Immature natural killer cell (primary cell): ENCODE results near the gene CYTH3. TPM values are rescaled to one million over a fixed set of nuclear protein-coding genes. Genes with fewer than 3 reads are reported as not detected.
"Not testable (repeated sequence)": the region's sequence is repeated elsewhere in the genome, so short reads cannot be mapped to it uniquely, and the experiment has no call there.

Source experiments
- DNase-seq, 3 donors: peaks; one replicate each; pipeline ENCODE4 v3.0.0; 2022; ENCODE audit warnings: mixed read lengths in 1 of 3
- H3K27ac Mint-ChIP-seq, 6 donors: one replicate each; pipeline ENCODE4 v1.8.0; 2020; ENCODE audit warnings: mixed read lengths in 6 of 6, mild to moderate bottlenecking in 5 of 6, inconsistent platforms in 4 of 6, moderate library complexity in 3 of 6
- H3K27me3 Mint-ChIP-seq, 3 donors: one replicate each; pipeline ENCODE4 v1.8.0; 2020 to 2021; ENCODE audit warnings: low read depth in 3 of 3, mild to moderate bottlenecking in 3 of 3, mixed read lengths in 3 of 3, moderate library complexity in 3 of 3, inconsistent platforms in 1 of 3
- H3K36me3 Mint-ChIP-seq, 3 donors: one replicate each; pipeline ENCODE4 v1.8.0; 2020; ENCODE audit warnings: mixed read lengths in 3 of 3, inconsistent platforms in 2 of 3, mild to moderate bottlenecking in 2 of 3
- H3K4me1 Mint-ChIP-seq, 2 donors: one replicate each; pipeline ENCODE4 v1.8.0; 2020; ENCODE audit warnings: inconsistent platforms in 2 of 2, mild to moderate bottlenecking in 2 of 2, mixed read lengths in 2 of 2, moderate library complexity in 1 of 2
- H3K4me3 Mint-ChIP-seq, 5 donors: one replicate each; pipeline ENCODE4 v1.8.0; 2020; ENCODE audit warnings: mild to moderate bottlenecking in 5 of 5, mixed read lengths in 5 of 5, inconsistent platforms in 3 of 5, moderate library complexity in 3 of 5
- H3K9me3 Mint-ChIP-seq, 6 donors: one replicate each; pipeline ENCODE4 v1.8.0; 2020; ENCODE audit warnings: mild to moderate bottlenecking in 6 of 6, mixed read lengths in 6 of 6, inconsistent platforms in 4 of 6, moderate library complexity in 3 of 6
- polyA plus RNA-seq, 3 donors: library from polyadenylated mRNA; unstranded; fragments of 300-500 nt; fragmentation: Illumina TruSeq; gene quantifications; one replicate each; pipeline ENCODE4 v1.2.3, GENCODE V29; 2021

CYTH3 gene
- polyA plus RNA-seq, 3 donors from 2014 or later, result 1.2 to 19.3 (median 5.8) TPM

DNA sequence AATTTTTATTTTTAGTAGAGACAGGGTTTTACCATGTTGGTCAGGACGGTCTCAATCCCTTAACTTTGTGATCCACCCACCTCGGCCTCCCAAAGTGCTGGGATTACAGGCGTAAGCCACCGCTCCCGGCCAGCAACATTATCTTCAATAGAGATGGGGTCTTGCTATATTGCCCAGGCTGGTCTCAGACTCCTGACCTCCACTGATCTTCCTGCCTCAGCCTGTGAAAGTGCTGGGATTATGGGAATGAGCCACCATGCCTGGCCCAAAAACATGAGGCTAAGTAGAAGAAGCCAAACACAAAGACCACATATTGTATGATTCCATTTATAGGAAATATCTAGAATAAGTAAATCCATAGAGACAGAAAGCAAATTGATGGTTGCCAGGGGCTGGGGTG lies 19.1 kb upstream of the CYTH3 start:
- Mint-ChIP-seq H3K27me3 (peaks cover 0 to 3% (median 0%) of the 10 kb centered on the region in 3 donors), H3K27ac (peak overlapping the region in 1 of 6 donors; percentile 57), H3K9me3 (no peaks in the 10 kb centered on the region), H3K4me1 (no peaks in the 10 kb centered on the region), H3K4me3 (no peak overlapping the region), H3K36me3 (no peaks in the 10 kb centered on the region)
- DNase-seq, result no peak

- DNase-seq, result no peak
- H3K9me3 Mint-ChIP-seq, result no peaks in the 10 kb centered on the region
- H3K4me3 Mint-ChIP-seq, result no peak overlapping the region
- no peak overlapping the region for H3K27ac Mint-ChIP-seq
- H3K36me3 Mint-ChIP-seq, result no peaks in the 10 kb centered on the region
- H3K4me1 Mint-ChIP-seq, result no peaks in the 10 kb centered on the region
- H3K27me3 Mint-ChIP-seq, result peaks cover 1 to 3% (median 2%) of the 10 kb centered on the region in 3 donors
Measured at GRCh38 chr7:6290319-6290741, 17.9 kb upstream of the CYTH3 start.

- DNase-seq, result no peak
- H3K27me3 Mint-ChIP-seq, result peaks cover 2 to 4% (median 3%) of the 10 kb centered on the region in 3 donors
- no peak overlapping the region for H3K4me3 Mint-ChIP-seq
- peak overlapping the region in 1 of 6 donors; percentile 62 for H3K27ac Mint-ChIP-seq
- H3K9me3 Mint-ChIP-seq, result no peaks in the 10 kb centered on the region
- peaks cover 0 to 6% of the 10 kb centered on the region in 2 donors for H3K4me1 Mint-ChIP-seq
- H3K36me3 Mint-ChIP-seq, result no peaks in the 10 kb centered on the region
Measured at GRCh38 chr7:6288270-6288860, 15.9 kb upstream of the CYTH3 start.

DNA sequence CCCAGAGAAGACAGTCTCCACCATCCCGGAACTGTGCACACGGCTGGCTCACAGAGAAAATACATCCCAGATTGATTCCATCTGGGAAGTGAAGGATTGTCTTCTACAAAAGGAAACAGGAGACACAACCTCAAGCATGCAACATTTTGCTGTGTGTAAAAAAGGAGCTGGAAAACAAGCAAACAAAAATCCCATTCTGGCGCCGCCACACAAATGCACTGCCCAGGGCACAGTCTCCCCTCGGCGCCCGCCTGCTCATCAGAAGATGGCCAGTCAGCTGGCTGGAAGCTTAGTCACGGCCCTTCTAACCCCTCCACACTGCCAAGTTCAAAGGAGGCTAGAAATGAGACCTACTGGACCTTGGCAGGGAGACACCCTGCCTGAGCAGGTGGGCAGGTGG lies 14.1 kb upstream of the CYTH3 start:
- no peak overlapping the region for H3K27ac Mint-ChIP-seq
- H3K9me3 Mint-ChIP-seq, result no peaks in the 10 kb centered on the region
- peaks cover 2 to 4% (median 3%) of the 10 kb centered on the region in 3 donors for H3K27me3 Mint-ChIP-seq
- no peak for DNase-seq
- no peak overlapping the region for H3K4me3 Mint-ChIP-seq
- H3K36me3 Mint-ChIP-seq, result no peaks in the 10 kb centered on the region
- peaks cover 0 to 6% of the 10 kb centered on the region in 2 donors for H3K4me1 Mint-ChIP-seq

- no peak for DNase-seq
- peaks cover 2 to 4% (median 3%) of the 10 kb centered on the region in 3 donors for H3K27me3 Mint-ChIP-seq
- H3K9me3 Mint-ChIP-seq, result no peaks in the 10 kb centered on the region
- no peaks in the 10 kb centered on the region for H3K36me3 Mint-ChIP-seq
- H3K4me3 Mint-ChIP-seq, result no peak overlapping the region
- no peak overlapping the region for H3K27ac Mint-ChIP-seq
- H3K4me1 Mint-ChIP-seq, result peaks cover 0 to 6% of the 10 kb centered on the region in 2 donors
Measured at GRCh38 chr7:6284461-6285360, 12.3 kb upstream of the CYTH3 start.

- H3K9me3 Mint-ChIP-seq, result no peaks in the 10 kb centered on the region
- DNase-seq, result no peak
- no peak overlapping the region for H3K27ac Mint-ChIP-seq
- H3K36me3 Mint-ChIP-seq, result no peaks in the 10 kb centered on the region
- peaks cover 0 to 4% (median 3%) of the 10 kb centered on the region in 3 donors for H3K27me3 Mint-ChIP-seq
- H3K4me3 Mint-ChIP-seq, result no peak overlapping the region
- peaks cover 0 to 6% of the 10 kb centered on the region in 2 donors for H3K4me1 Mint-ChIP-seq
Measured at GRCh38 chr7:6284055-6284400, 11.6 kb upstream of the CYTH3 start.

GRCh38 chr7:6283391-6284054 lies 11.1 kb upstream of the CYTH3 start:
- H3K36me3 Mint-ChIP-seq, H3K4me3 Mint-ChIP-seq, DNase-seq, H3K27me3 Mint-ChIP-seq, H3K27ac Mint-ChIP-seq, H3K4me1 Mint-ChIP-seq, H3K9me3 Mint-ChIP-seq: not testable (repeated sequence)

DNA sequence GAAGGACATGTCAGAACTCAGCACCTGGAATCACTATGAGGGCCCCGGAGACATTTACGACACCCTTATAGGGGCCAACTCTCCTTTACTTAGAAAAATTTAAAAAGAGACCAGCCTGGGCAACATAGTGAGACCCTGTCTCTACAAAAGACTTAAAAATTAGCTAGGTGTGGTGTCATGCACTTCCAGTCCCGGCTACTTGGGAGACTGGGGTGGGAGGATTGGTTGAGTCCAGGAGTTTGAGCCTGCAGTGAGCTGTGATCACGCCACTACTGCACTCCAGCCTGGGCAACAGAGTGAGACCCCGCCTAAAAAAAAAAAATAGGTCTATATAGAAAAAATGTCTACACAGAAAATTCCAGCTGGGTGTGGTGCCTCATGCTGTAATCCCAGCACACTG lies 7.5 kb upstream of the CYTH3 start:
- H3K4me3 Mint-ChIP-seq, result no peak overlapping the region
- peaks cover 0 to 6% of the 10 kb centered on the region in 2 donors for H3K4me1 Mint-ChIP-seq
- H3K27me3 Mint-ChIP-seq, result peaks cover 0 to 5% (median 2%) of the 10 kb centered on the region in 3 donors
- H3K9me3 Mint-ChIP-seq, result no peaks in the 10 kb centered on the region
- no peak for DNase-seq
- no peaks in the 10 kb centered on the region for H3K36me3 Mint-ChIP-seq
- H3K27ac Mint-ChIP-seq, result no peak overlapping the region

GRCh38 chr7:6279341-6279740 lies 6.9 kb upstream of the CYTH3 start:
- Mint-ChIP-seq H3K27ac (no peak overlapping the region), H3K27me3 (peaks cover 0 to 3% (median 2%) of the 10 kb centered on the region in 3 donors), H3K9me3 (no peaks in the 10 kb centered on the region), H3K4me3 (no peak overlapping the region), H3K4me1 (peaks cover 0 to 3% of the 10 kb centered on the region in 2 donors), H3K36me3 (no peaks in the 10 kb centered on the region)
- DNase-seq, result no peak

DNA sequence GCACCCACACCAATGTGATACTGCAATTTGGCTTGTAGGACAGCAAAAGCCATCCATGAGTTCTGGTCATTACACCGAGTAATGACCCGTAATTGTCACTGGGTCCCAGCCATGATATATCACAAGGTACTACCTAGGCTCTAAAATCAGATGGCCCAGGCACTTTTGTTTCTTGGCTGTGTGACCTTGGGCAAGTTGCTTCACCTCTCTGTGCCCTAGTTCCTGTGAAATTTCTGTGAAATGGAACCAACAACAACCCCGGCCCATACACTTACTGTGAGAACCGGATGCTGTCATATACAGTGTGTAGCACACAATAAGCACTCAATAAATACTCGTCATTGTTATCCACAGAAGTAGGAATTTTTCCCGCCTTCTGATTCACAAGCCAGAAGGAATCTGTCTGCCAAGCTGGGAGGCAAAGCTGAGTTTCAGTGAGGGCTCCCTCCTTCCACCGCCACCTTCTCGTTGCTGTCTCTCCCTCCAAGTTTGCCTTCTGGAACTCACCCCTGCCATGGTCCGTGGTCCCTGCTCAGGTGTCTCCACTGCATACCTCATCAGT lies 6.4 kb upstream of the CYTH3 start:
- no peaks in the 10 kb centered on the region for H3K9me3 Mint-ChIP-seq
- H3K27me3 Mint-ChIP-seq, result peaks cover 0 to 3% (median 0%) of the 10 kb centered on the region in 3 donors
- no peaks in the 10 kb centered on the region for H3K4me1 Mint-ChIP-seq
- no peak overlapping the region for H3K4me3 Mint-ChIP-seq
- H3K36me3 Mint-ChIP-seq, result no peaks in the 10 kb centered on the region
- no peak overlapping the region for H3K27ac Mint-ChIP-seq
- DNase-seq, result no peak

- Mint-ChIP-seq H3K4me3 (no peak overlapping the region), H3K36me3 (no peaks in the 10 kb centered on the region), H3K27ac (no peak overlapping the region), H3K4me1 (peaks cover 8 to 11% of the 10 kb centered on the region in 2 donors), H3K27me3 (peaks cover 0 to 6% (median 0%) of the 10 kb centered on the region in 3 donors), H3K9me3 (no peaks in the 10 kb centered on the region)
- no peak for DNase-seq
Measured at GRCh38 chr7:6277476-6277875, 5.1 kb upstream of the CYTH3 start.

- DNase-seq, result no peak
- Mint-ChIP-seq H3K9me3 (no peaks in the 10 kb centered on the region), H3K27me3 (peaks cover 0 to 6% (median 0%) of the 10 kb centered on the region in 3 donors), H3K4me1 (peaks cover 8 to 12% of the 10 kb centered on the region in 2 donors), H3K4me3 (no peak overlapping the region), H3K36me3 (no peaks in the 10 kb centered on the region), H3K27ac (no peak overlapping the region)
Measured at GRCh38 chr7:6276911-6277408, 4.5 kb upstream of the CYTH3 start.

- Mint-ChIP-seq H3K4me3 (no peak overlapping the region), H3K27ac (no peak overlapping the region), H3K27me3 (peaks cover 0 to 16% (median 11%) of the 10 kb centered on the region in 3 donors), H3K4me1 (peaks cover 24 to 32% of the 10 kb centered on the region in 2 donors), H3K36me3 (no peaks in the 10 kb centered on the region), H3K9me3 (no peaks in the 10 kb centered on the region)
- DNase-seq, result no peak
Measured at GRCh38 chr7:6274743-6275142, 2.3 kb upstream of the CYTH3 start.
